Retinal pigment epithelial cell (primary cell): Measurements from ENCODE around the gene ZNF213.

Experiments used
- DNase-seq: peaks from one replicate; pipeline ENCODE4 v3.0.0-alpha.2; 2010; ENCODE audit warnings: low read depth
- H3K4me3 ChIP-seq: 2 replicates; pipeline ENCODE4 v1.5.1; 2011; ENCODE audit warnings: mild to moderate bottlenecking, low read length, control low read depth, moderate library complexity
- TF ChIP-seq, protein P1 (sequence below): conservative IDR thresholded peaks from 2 replicates; pipeline ENCODE4 v1.5.1; 2011; ENCODE audit warnings: low read depth, low read length, control low read depth, inconsistent platforms

The ZNF213 gene

DNA sequence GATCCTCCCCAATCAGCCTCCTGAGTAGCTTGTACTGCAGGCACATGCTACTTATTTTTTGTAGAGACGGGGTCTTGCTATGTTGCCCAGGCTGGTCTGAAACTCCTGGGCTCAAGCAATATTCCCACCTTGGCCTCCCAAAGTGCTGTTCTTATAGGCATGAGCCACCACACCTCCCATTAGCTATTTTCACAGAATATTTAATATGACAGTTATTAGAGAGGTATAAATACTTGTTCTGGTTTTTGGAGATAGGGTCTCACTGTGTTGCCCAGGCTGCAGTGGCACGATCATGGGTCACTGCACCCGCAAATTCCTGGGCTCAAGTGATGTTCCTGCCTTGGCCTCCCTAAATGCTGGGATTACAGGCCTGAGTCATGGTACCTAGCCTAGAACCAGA lies 21.1 kb downstream of the ZNF213 start:
- TF ChIP-seq, protein P1, sequence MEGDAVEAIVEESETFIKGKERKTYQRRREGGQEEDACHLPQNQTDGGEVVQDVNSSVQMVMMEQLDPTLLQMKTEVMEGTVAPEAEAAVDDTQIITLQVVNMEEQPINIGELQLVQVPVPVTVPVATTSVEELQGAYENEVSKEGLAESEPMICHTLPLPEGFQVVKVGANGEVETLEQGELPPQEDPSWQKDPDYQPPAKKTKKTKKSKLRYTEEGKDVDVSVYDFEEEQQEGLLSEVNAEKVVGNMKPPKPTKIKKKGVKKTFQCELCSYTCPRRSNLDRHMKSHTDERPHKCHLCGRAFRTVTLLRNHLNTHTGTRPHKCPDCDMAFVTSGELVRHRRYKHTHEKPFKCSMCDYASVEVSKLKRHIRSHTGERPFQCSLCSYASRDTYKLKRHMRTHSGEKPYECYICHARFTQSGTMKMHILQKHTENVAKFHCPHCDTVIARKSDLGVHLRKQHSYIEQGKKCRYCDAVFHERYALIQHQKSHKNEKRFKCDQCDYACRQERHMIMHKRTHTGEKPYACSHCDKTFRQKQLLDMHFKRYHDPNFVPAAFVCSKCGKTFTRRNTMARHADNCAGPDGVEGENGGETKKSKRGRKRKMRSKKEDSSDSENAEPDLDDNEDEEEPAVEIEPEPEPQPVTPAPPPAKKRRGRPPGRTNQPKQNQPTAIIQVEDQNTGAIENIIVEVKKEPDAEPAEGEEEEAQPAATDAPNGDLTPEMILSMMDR: no peak
- no peak overlapping the region for H3K4me3 ChIP-seq
- DNase-seq: no peak

DNA sequence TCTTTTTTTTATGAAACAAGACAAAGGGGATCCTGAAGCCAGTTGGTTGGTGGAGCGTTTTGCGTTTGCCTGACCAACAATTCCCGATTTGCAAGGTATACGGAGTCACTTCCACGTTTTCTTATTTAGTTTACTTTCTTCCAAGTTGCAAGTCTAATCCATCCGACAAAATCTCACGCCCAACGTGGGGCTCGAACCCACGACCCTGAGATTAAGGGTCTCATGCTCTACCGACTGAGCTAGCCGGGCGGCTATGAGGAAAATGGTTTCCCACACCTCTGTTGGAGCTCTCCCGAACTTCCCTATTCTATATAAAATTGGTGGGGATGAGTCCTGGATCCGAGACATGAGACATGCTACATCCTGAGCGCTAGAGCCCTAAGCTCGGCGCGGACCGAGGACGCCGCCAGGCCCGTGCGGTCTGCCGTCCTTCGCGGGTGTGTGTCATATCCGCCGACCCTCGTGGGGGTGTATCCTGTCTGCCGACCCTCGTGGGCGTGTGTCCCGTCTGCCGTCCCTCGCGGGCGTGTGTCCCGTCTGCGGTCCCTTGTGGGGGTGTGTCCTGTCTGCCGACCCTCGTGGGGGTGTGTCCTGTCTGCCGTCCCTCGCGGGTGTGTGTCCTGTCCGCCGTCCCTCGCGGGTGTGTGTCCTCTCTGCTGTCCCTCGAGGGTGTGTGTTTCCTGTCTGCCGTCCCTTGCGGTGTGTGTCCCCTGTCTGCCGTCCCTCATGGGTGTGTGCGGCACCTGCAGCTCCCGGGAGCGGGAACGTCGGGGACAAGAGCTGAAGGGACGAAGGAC lies 22.6 kb downstream of the ZNF213 start:
- DNase-seq: peak; percentile 54
- TF ChIP-seq, protein P1: no peak
- H3K4me3 ChIP-seq: peak overlapping the region; percentile 66

DNA sequence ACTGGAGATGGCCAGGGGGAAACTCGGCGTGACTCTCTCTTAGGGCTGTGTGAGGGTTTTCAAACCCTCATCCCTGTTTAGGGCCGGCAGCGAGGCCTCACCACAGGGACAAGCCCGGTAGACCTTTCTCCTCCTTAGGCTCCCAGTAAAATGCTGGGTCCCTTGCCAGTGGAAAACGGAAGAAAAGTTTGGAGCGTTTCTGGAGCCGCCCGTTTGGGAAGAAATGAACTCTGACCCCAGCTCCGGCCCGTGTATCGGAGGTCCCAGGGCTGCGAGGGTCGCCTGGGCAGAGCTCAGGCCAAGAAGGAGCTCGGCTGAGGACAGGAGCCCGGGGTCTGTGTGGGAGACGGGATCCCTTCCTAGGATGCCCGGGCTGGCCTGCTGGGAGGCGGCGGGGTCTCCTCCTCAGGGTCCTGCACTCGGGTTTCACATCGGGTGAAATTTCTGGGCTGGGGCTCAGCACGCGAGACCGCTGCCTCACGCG lies 23.2 kb downstream of the ZNF213 start:
- no peak for DNase-seq
- TF ChIP-seq, protein P1: no peak

DNA sequence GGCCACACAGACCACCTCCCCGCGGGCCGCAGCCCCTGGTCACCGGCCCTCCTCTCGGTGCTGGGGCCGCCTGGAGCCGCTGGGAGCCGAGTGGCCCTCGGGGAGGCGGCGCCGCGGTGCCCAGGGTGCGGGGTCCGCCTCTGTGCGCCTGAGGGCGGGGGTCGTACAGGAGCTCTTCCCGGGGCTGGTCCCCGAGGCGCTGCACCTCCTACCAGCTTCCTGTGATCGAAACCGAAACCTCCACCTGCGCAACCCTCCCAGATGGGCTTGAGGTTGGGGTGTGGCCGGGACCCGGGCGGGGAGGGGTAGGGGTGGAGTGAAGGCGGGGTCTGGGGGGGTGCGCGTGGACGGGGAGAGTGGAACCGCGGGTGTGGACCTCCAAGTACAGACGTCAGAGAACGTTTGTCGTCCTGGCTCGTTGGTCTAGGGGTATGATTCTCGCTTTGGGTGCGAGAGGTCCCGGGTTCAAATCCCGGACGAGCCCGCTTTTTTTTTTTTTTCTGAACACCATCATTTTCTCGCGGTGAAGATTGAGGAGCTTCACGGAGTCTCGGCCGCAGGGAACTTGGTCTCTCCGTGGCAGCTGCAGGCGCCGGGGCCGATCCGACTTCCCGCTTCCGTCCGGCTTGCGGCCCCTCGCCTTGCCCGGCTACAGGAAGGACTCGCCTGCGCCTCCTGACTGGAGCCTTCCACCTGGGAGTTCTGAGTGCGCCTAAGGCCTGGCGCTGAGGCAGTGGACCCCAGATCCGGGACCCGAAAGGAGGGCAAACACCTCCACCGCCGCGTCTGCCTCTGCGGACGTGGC lies 23.9 kb downstream of the ZNF213 start:
- no peak for DNase-seq
- TF ChIP-seq, protein P1: no peak
- peak overlapping the region; percentile 66 for H3K4me3 ChIP-seq

More for the DNA sequence above, 23.2 kb downstream of the ZNF213 start:
- peak overlapping the region; percentile 66 for H3K4me3 ChIP-seq

DNA sequence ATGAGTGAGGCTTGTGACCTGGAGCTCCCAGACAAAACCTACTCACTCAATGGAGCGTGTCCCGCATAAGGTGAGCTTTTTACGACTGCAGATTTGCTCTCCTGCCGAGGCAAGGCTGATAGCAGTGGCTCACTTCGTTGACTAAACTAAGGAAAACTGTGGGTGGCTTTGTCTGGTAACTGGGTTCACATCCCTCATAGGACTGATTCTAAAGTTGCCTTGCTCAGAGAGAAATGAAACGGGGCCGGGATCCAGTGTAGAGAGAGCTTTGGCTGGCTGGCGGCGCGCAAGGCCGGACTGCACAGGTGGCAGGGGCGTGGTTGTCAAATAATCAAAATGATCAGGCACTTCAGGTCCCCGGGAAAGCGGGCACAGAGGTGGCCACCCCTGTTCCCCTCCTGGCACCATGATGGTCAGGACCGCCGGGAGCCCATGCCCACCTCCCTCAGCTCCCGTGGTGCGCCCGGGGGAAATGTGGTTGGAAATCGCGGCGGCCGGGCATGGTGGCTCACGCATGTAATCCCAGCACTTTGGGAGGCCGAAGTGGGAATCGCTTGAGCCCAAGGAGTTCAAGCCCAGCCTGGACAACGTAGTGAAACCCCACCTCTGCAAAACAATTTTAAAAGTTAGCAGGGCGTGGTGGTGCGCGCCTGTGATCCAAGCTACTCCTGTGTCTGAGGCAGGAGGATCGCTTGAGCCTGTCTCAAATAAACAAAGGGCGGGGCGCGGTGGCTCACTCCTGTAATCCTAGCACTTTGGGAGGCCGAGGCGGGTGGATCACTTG lies 26.6 kb downstream of the ZNF213 start:
- H3K4me3 ChIP-seq: no peak overlapping the region
- TF ChIP-seq, protein P1: no peak
- DNase-seq: no peak

DNA sequence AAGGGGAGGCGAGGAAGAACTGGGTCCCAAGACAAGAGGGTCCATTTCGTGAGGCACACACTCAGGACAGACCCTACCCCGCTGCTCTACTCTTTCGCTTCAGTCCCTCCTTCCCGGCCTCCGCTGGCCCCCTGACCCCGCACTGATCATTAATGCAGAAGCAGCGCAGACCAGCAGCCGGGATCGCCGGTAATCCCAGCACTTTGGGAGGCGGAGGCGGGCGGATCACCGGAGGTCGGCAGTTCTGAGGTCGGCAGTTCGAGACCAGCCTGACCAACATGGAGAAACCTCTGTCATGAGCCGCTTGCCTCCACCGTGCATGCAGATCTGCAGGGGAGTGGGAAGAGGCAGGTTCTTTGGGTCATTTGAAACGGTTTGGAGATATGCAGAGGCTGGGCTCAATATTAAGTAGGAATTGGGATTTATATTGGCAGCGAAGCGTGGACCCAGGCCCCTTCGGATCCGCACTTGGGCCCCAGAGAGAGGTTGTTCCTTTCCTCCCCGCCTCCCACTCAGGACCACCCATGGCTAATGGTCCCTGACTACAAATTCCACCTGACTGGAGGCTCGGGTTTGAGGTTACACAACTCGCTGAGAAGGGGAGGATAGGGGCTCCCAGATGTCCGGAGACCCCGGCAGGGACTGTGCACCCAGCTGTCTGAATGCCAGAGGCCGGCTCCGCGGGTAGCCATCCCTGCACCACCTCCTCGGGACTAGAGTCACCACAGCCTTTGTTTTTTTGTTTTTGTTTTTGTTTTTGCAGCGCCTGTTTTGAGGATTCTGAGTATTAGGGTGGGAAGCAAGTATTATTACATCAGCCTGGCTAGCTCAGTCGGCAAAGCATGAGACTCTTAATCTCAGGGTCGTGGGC lies 29.5 kb downstream of the ZNF213 start:
- no peak overlapping the region for H3K4me3 ChIP-seq
- DNase-seq: no peak
- TF ChIP-seq, protein P1: no peak
